Kidney epithelial cell (primary cell): Measurements from ENCODE around the gene PKNOX2. TPM values are rescaled to one million over a fixed set of nuclear protein-coding genes. Genes with fewer than 3 reads are reported as not detected.

Source experiments
- DNase-seq: peaks from one replicate; pipeline ENCODE4 v3.0.0-alpha.2; 2010; ENCODE audit warnings: low read depth
- H3K27me3 ChIP-seq: 2 replicates; pipeline ENCODE4 v1.6.0; 2011; ENCODE audit warnings: low read length; ENCODE audit not compliant: control insufficient read depth, insufficient read depth
- H3K36me3 ChIP-seq: 2 replicates; pipeline ENCODE4 v1.5.1; 2011; ENCODE audit warnings: low read length; ENCODE audit not compliant: control insufficient read depth, insufficient read depth
- H3K4me3 ChIP-seq: 2 replicates; pipeline ENCODE4 v1.5.1; 2011; ENCODE audit warnings: low read depth, mild to moderate bottlenecking, control low read depth, low read length
- total RNA-seq: library from RNA; depleted of rRNA; stranded (reverse); fragments of >200 nt; gene quantifications from 2 replicates; pipeline ENCODE4 v1.2.3, GENCODE V29; 2015
- TF ChIP-seq, protein P1 (sequence below): IDR thresholded peaks from 2 replicates; pipeline ENCODE4 v1.5.1; 2011; ENCODE audit warnings: mild to moderate bottlenecking, moderate library complexity, low read length, control low read depth, inconsistent platforms; ENCODE audit not compliant: insufficient read depth, poor library complexity, severe bottlenecking

The PKNOX2 gene
- total RNA-seq, 1 donor from 2014 or later: 0.42 TPM

DNA sequence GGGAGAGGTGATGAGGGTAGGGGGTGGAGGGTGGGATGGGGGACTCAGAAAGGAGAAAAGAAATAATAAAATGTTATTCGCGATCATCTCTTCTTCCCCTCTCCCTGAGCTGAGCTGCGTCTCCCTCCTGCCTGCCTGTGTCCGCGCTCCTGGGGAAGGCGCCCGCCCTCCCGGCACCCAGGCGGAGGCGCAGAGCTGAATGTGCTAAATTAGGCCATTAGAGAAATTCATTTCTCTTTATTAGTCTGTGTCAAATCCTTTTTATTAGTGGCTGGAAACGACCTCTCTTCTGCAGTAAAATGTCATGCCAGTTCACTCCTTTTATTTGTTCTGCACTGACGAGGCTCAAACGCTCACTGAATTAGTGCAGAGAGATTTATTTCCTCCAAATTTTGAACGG, 215.4 kb downstream of the PKNOX2 start:
- no peak overlapping the region for H3K4me3 ChIP-seq
- H3K36me3 ChIP-seq: no peaks in the 10 kb centered on the region
- TF ChIP-seq, protein P1, sequence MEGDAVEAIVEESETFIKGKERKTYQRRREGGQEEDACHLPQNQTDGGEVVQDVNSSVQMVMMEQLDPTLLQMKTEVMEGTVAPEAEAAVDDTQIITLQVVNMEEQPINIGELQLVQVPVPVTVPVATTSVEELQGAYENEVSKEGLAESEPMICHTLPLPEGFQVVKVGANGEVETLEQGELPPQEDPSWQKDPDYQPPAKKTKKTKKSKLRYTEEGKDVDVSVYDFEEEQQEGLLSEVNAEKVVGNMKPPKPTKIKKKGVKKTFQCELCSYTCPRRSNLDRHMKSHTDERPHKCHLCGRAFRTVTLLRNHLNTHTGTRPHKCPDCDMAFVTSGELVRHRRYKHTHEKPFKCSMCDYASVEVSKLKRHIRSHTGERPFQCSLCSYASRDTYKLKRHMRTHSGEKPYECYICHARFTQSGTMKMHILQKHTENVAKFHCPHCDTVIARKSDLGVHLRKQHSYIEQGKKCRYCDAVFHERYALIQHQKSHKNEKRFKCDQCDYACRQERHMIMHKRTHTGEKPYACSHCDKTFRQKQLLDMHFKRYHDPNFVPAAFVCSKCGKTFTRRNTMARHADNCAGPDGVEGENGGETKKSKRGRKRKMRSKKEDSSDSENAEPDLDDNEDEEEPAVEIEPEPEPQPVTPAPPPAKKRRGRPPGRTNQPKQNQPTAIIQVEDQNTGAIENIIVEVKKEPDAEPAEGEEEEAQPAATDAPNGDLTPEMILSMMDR: no peak
- no peak for DNase-seq
- peaks cover 45% of the 10 kb centered on the region for H3K27me3 ChIP-seq

DNA sequence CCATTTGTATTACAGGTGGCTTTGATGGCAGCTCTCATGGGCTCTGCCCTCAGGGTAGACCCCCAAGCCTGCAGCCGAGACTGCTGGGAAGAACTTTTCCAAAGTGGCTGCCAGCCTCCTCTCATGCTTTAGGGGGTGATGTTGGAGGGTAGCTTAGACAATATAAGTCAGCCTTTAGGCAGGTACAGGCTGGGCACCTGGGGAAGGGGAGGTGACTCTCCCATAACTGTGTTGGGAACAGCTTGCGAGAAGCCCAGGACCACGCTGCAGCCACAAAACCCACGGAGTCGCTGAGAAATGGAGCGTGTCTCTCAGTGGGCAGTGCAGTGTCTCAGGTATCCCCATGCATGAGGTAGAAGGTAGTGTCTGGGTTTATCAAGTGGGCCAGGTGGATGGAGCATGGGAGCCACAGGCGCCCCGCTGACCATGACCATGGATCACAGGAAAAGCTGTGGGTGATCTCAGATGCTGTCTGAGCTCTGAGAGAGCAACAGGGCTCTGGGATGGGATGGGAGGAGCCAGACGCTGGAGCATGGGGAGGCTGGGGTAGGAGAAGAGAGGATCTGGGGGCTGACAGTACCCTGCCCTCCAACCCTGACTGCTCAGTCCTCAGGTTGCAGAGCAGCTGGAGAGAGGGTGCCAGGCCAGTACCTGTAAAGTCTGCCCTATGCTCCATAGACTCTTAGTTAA, 216.3 kb downstream of the PKNOX2 start:
- peaks cover 48% of the 10 kb centered on the region for H3K27me3 ChIP-seq
- H3K4me3 ChIP-seq: no peak overlapping the region
- no peaks in the 10 kb centered on the region for H3K36me3 ChIP-seq
- TF ChIP-seq, protein P1: no peak
- no peak for DNase-seq

DNA sequence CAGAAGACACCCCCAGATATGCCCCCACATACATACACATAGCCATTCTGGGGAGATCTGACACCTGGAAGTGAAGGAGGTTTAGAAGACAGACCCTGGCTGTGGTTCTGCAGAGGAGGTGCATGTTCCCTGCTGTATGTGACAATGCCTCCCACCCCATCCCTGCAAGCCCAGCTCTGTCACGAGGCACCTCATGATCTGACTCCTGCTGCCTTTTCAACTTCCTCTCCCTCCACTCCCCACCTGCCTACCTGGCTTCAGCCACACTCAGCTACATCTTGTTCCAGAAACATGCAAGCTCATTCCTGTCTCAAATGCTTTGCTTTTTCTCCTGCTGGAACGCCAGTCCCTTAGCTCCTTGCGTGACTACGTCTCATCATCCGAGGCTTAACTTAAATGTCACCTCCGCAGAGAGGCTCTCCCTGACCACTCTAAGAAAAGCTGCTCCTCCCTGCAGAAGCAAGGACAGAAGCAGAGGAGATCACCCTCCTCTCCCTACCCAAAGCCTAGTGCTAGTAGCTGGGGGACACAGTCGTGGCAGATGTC, 217.0 kb downstream of the PKNOX2 start:
- peaks cover 48% of the 10 kb centered on the region for H3K27me3 ChIP-seq
- DNase-seq: no peak

DNA sequence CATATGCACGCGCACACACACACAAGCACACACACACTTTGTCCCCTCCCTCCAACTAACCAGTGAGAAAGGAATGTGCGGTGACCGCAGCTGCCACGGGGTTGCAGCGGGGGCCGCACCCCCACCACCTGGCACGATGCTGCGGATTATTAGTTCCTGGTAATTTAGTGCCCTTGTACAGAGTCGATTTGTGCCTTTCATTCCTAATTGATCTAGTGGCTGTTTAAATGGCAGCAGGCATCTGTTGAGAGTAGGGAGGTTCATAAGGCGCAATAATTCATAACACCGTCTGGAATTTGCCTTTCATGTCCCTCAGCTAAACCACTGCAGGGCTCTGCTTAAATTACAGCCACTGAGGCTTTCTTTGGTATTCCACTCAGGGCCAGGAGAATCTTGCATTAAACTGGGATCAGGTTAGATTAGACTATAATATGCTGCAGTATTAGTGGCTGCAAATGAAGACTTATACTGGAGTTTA, 217.8 kb downstream of the PKNOX2 start:
- TF ChIP-seq, protein P1: no peak
- Histone ChIP-seq H3K4me3 (no peak overlapping the region), H3K36me3 (no peaks in the 10 kb centered on the region), H3K27me3 (peaks cover 44% of the 10 kb centered on the region)
- no peak for DNase-seq

More for the DNA sequence above, 217.0 kb downstream of the PKNOX2 start:
- TF ChIP-seq, protein P1: no peak
- Histone ChIP-seq H3K36me3 (no peaks in the 10 kb centered on the region), H3K4me3 (no peak overlapping the region)

DNA sequence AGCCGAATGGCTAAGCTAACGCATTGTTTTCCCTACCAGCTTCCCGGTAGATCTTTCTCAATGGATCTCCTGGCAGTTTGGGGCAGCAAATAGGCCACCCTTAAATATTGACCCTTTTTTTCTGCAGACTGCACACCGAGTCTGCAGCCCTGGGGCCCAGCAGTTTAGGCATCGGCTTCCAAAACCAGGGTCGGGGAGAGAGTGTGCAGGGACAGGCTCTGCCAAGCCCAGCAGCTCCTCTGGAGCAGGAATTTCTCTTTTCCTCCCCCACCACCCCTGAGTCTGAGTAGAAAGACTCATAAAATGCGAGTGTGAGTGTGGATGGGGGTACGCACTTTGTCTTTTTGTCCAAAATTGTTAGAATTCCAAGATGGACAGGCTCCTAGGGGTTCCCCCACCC, 218.3 kb downstream of the PKNOX2 start:
- Histone ChIP-seq H3K27me3 (peaks cover 44% of the 10 kb centered on the region), H3K4me3 (no peak overlapping the region), H3K36me3 (no peaks in the 10 kb centered on the region)
- no peak for DNase-seq
- TF ChIP-seq, protein P1: no peak

DNA sequence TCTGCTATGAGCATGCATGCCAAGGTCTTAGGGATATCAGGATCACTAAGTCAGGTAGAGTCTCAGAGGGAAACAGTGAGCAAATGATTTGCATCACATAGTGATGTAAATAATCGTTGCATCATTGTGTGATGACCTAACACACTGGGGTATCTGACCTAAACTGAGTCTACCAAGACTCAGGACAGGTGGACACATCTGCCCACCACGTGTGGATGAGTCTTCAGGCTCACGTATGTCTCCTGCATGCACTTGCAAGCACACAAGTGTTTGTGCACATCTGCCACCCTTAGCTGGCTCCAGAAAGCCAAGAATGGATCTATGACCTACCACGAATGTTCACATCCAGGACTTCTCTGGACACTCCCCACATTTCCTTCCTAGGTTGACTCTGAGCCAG, 220.3 kb downstream of the PKNOX2 start:
- peaks cover 32% of the 10 kb centered on the region for H3K27me3 ChIP-seq
- TF ChIP-seq, protein P1: no peak
- no peaks in the 10 kb centered on the region for H3K36me3 ChIP-seq
- H3K4me3 ChIP-seq: no peak overlapping the region
- no peak for DNase-seq
